ENCODE results near the gene ARMC3. TPM values are rescaled to one million over a fixed set of nuclear protein-coding genes. Genes with fewer than 3 reads are reported as not detected.
A peak's percentile ranks its signal among the peaks of the same experiment; 100 is the strongest.
"Not testable (repeated sequence)": the region's sequence is repeated elsewhere in the genome, so short reads cannot be mapped to it uniquely, and the experiment has no call there.

ARMC3 gene
- polyA plus RNA-seq, 3 donors: not detected

DNA sequence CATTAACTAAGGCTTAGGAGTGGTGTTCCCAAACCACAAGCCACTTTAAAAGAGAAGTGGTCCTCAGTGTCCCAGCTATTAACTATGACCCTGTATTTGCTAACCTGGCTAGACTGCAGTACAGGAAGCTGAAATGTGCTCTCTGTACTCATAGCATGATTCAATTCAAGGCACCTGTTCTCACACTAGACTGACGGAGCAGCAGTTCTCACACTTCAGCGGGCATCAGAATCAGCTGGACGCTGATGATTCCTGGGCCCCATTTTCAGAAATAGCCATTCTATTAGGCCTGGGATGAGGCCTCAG, 143.0 kb downstream of the ARMC3 start:
- TF ChIP-seq, protein P1, sequence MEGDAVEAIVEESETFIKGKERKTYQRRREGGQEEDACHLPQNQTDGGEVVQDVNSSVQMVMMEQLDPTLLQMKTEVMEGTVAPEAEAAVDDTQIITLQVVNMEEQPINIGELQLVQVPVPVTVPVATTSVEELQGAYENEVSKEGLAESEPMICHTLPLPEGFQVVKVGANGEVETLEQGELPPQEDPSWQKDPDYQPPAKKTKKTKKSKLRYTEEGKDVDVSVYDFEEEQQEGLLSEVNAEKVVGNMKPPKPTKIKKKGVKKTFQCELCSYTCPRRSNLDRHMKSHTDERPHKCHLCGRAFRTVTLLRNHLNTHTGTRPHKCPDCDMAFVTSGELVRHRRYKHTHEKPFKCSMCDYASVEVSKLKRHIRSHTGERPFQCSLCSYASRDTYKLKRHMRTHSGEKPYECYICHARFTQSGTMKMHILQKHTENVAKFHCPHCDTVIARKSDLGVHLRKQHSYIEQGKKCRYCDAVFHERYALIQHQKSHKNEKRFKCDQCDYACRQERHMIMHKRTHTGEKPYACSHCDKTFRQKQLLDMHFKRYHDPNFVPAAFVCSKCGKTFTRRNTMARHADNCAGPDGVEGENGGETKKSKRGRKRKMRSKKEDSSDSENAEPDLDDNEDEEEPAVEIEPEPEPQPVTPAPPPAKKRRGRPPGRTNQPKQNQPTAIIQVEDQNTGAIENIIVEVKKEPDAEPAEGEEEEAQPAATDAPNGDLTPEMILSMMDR (IDR thresholded peaks at IDR 0.05): no peak
- no peaks in the 10 kb centered on the region for H3K36me3 ChIP-seq (replicated peaks in 1 of 2; ENCODE audit: control insufficient read depth in 1 of 2, insufficient read depth in 2 of 2, low read length in 2 of 2)
- no peak overlapping the region for H3K4me3 ChIP-seq (replicated peaks in 1 of 3; ENCODE audit: low read depth in 2 of 3, low read length in 3 of 3)
- H4K20me1 ChIP-seq (ENCODE audit: insufficient read depth, low read length): no peaks in the 10 kb centered on the region
- no peaks in the 10 kb centered on the region for H3K79me2 ChIP-seq (ENCODE audit: insufficient read depth, low read length)
- H3K27ac ChIP-seq (ENCODE audit: low read depth in 1 of 2, low read length in 2 of 2): no peak overlapping the region
- Mint-ChIP-seq H3K27me3 (ENCODE audit: low read depth in 3 of 3) (peaks cover 0 to 3% (median 3%) of the 10 kb centered on the region in 3 donors), H3K4me3 (no peak overlapping the region), H3K27ac (no peak overlapping the region), H3K9me3 (no peaks in the 10 kb centered on the region), H3K4me1 (peaks cover 24% of the 10 kb centered on the region), H3K36me3 (no peaks in the 10 kb centered on the region)
- intact Hi-C loops (cut with micrococcal nuclease): no loop called here
- H3K27me3 ChIP-seq (ENCODE audit: control insufficient read depth in 2 of 2, insufficient read depth in 2 of 2, low read length in 2 of 2): no peaks in the 10 kb centered on the region
- peaks cover 6 to 25% of the 10 kb centered on the region in 2 donors for H3K4me1 ChIP-seq (ENCODE audit: control insufficient read depth in 1 of 2, insufficient read depth in 2 of 2, low read length in 2 of 2)
- no peak overlapping the region for H3K9ac ChIP-seq (ENCODE audit: insufficient read depth, low read length, poor library complexity, severe bottlenecking)
- H3K9me3 ChIP-seq (replicated peaks in 1 of 2; ENCODE audit: control insufficient read depth in 1 of 2, insufficient read depth in 1 of 2, low read length in 2 of 2): no peaks in the 10 kb centered on the region
- 100% methylated on average over 3 of the region's 3 CpGs for WGBS (ENCODE audit: insufficient coverage)
- no peak overlapping the region for H2AFZ ChIP-seq (ENCODE audit: insufficient read depth, low read depth, low read length, poor library complexity, severe bottlenecking)
- no peak for DNase-seq
- H3K4me2 ChIP-seq (replicated peaks; ENCODE audit: extremely low read depth, low read length, poor library complexity, severe bottlenecking): no peak overlapping the region

DNA sequence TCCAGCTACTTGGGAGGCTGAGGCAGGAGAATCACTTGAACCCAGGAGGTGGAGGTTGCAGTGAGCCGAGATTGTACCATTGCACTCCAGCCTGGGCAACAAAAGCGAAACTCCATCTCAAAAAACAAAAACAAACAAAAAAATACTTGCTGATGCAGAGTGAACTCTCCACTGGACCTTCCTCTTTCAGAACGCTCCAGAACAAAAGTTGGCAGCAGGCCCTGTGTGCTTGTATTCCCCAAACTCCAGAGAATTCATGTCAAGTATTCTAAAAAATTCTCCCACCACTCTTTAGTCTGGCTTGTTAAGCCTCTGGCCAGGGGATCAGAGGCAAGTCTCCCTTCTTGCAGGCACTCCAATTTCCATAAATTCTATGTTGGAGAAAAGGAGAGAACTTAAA, 144.7 kb downstream of the ARMC3 start:
- Mint-ChIP-seq H3K4me1 (peaks cover 24% of the 10 kb centered on the region), H3K27ac (peak overlapping the region in 6 of 7 donors; percentile 27 to 86 (median 76)), H3K4me3 (peak overlapping the region; percentile 13 to 61)
- H3K27me3 ChIP-seq (ENCODE audit: control insufficient read depth in 2 of 2, insufficient read depth in 2 of 2, low read length in 2 of 2); H3K9me3 ChIP-seq (replicated peaks in 1 of 2; ENCODE audit: control insufficient read depth in 1 of 2, insufficient read depth in 1 of 2, low read length in 2 of 2); H3K27me3 Mint-ChIP-seq (ENCODE audit: low read depth in 3 of 3); H3K36me3 Mint-ChIP-seq; H3K9ac ChIP-seq (ENCODE audit: insufficient read depth, low read length, poor library complexity, severe bottlenecking); intact Hi-C loops (cut with micrococcal nuclease); H3K36me3 ChIP-seq (replicated peaks in 1 of 2; ENCODE audit: control insufficient read depth in 1 of 2, insufficient read depth in 2 of 2, low read length in 2 of 2); H2AFZ ChIP-seq (ENCODE audit: insufficient read depth, low read depth, low read length, poor library complexity, severe bottlenecking); DNase-seq; H4K20me1 ChIP-seq (ENCODE audit: insufficient read depth, low read length); H3K79me2 ChIP-seq (ENCODE audit: insufficient read depth, low read length); H3K9me3 Mint-ChIP-seq: not testable (repeated sequence)
- 49% methylated on average over 2 of the region's 3 CpGs for WGBS (ENCODE audit: insufficient coverage)
- Histone ChIP-seq H3K27ac (ENCODE audit: low read depth in 1 of 2, low read length in 2 of 2) (peak overlapping the region in 1 of 2 donors; percentile 41), H3K4me1 (ENCODE audit: control insufficient read depth in 1 of 2, insufficient read depth in 2 of 2, low read length in 2 of 2) (peaks cover 6 to 25% of the 10 kb centered on the region in 2 donors), H3K4me3 (replicated peaks in 1 of 3; ENCODE audit: low read depth in 2 of 3, low read length in 3 of 3) (peak overlapping the region in 1 of 3 experiments; percentile 14), H3K4me2 (replicated peaks; ENCODE audit: extremely low read depth, low read length, poor library complexity, severe bottlenecking) (peak overlapping the region; percentile 18)
